ENCODE results near the gene PNLIPRP3. TPM values are rescaled to one million over a fixed set of nuclear protein-coding genes. Genes with fewer than 3 reads are reported as not detected.

PNLIPRP3 gene
- polyA plus RNA-seq, 5 donors, result not detected

- DNase-seq, result no peak
These were observed 23.2 kb downstream of the PNLIPRP3 start for GRCh38 chr10:116450861-116451260.

GRCh38 chr10:116451711-116452337 lies 24.2 kb downstream of the PNLIPRP3 start:
- DNase-seq, result no peak

- no peak for DNase-seq
These were observed 24.7 kb downstream of the PNLIPRP3 start for GRCh38 chr10:116452338-116452720.

- no peak for DNase-seq
These were observed 29.8 kb downstream of the PNLIPRP3 start for GRCh38 chr10:116457488-116457887.

GRCh38 chr10:116460219-116460618 lies 32.6 kb downstream of the PNLIPRP3 start:
- DNase-seq, result no peak

DNA sequence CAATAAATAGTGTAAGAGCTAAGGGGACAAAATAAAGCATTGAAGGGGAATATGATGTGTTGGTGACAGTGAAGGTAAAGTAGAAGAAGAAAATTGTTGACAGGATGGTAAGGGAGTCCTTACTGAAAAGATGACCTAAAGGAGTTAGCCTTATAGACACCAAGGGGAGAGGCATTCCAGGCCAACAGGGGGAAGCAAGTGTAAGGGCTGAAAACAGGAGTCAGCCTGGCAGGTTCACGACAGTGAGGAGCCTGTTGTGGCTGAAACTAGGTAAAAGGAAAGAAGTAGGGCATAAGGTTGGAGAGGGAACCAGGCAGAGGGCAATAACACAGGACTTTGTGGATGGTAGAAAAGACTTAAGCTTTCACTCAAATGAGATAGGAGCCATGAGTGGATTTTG lies 34.0 kb downstream of the PNLIPRP3 start:
- DNase-seq, result no peak

DNA sequence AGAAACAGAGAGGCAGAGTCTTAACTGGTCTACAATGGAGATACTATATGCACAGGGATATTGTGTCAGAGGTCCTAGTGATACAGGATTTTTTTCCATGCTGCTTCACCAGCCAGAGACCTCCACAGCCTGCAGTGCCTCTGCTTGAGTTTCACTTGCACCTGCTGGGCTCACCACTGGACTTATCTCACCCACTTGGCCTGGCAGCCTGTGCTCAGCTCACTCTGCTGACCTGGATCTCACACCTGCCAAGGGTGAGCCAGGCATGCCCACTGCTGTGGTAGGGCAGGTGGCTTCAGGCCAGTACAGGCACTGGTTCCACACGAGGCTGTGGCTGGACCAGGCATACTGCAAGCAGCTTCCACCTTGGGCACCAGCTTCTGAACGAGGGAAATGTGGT lies 36.6 kb downstream of the PNLIPRP3 start:
- no peak for DNase-seq

- DNase-seq, result no peak
These were observed 37.9 kb downstream of the PNLIPRP3 start for GRCh38 chr10:116465546-116465945.

DNA sequence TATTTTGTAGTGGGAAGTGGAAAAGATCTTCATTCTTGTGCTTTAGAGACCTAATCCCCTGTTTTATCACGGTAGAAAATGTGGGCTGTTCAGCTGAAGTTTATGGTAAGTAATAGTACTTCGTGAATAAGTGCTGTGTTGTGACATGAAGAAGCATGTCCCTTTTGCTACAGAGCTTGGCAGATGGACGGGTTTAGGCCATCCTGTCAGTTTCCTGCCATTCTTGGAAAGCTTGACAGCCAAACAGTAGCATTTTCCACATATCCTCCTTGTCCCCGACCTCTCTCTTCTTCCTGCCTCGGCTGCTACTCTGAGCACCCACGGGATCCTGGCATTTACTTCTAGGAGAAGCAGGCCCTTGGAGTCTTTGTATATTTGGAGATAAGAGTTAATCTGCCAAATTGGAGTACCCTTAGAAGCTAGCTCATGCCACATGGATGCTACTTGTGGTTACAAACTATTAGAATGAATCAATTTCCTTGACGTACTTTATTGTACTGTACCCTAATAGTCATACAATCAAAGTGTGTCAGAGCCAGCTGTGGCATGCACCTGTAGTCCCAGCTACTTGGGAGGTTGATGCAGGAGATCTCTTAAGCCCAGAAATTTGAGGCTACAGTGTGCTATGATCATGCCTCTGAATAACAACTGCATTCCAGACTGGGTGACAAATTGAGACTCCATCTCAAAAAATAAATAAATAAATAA lies 39.2 kb downstream of the PNLIPRP3 start:
- no peak for DNase-seq

- DNase-seq, result no peak
These were observed 41.8 kb downstream of the PNLIPRP3 start for GRCh38 chr10:116469437-116469836.

GRCh38 chr10:116470071-116470470 lies 42.4 kb downstream of the PNLIPRP3 start:
- no peak for DNase-seq

- no peak for DNase-seq
These were observed 43.2 kb downstream of the PNLIPRP3 start for GRCh38 chr10:116470768-116471415.

GRCh38 chr10:116472891-116473290 lies 45.2 kb downstream of the PNLIPRP3 start:
- no peak for DNase-seq

DNA sequence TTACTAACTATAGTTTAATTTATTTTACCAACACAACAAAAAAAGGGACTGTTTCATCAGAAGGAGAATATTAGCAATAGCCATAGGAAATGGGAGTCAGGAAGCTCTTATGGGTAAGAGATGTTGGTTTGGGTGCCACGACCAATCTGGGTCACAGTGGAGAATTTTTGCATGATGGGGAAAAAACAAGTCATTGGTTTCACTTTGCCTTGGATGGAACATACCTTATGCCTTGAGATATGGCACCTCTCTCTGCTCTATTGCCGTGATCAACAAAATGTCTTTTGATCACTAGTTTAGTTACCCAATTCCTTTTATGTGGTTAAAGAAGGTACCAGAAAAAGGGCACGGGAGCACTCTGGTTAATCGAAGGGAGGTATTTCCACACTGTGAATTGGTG lies 48.2 kb downstream of the PNLIPRP3 start:
- DNase-seq, result no peak

- DNase-seq, result no peak
These were observed 48.8 kb downstream of the PNLIPRP3 start for GRCh38 chr10:116476461-116476860.

DNA sequence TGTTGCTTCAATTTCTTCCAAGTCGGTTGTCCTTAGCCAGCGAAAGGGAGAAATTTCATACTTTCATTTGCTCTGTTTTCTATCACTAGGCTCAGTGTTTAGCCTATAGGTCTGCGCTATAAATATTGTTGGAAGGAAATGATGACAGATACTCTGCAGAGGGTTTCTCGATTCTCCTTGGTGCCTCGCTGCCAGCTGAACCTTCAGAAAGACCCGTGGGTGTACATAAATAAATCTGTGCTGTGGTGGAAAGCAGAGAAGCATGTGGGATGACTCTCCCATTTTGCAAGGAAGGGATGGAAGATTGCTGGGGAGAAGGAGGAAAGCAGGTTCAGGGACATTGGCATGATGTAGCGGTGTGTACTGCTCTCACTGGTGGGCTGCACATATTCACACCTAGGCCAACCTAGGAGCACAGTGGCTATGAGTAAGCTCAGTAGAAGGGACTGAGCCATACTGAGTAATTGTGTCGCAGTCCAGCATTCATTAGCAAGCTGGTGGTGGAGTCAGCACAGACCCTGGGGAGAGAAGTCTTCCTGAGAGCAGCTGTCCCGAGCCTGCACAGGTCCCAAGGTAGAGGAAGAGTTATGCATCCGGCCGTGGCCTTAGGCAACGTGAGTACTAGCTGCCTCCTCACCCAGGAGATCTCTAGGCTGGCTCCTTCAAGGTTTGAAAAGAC lies 50.5 kb downstream of the PNLIPRP3 start:
- DNase-seq, result no peak

- no peak for DNase-seq
These were observed 59.3 kb downstream of the PNLIPRP3 start for GRCh38 chr10:116486770-116487448.

GRCh38 chr10:116487522-116488430 lies 60.1 kb downstream of the PNLIPRP3 start:
- no peak for DNase-seq

DNA sequence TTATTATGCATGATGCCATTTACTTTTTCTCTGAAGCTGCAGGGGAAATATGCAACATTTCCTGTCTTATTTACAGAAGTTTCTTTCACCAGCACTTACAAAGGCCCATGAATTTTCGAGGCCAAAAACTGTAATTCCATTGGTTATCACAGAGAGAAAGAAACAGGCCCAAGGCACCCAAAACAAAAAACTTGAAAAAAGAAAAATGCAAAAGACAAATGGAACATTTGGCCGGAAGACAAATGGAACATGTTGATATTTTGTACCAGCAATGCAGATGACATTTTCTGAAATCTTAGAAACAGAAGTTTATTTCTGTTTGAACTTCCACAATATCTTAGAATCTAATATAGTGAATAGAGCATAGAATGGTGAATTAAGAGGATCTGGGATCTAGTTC lies 61.8 kb downstream of the PNLIPRP3 start:
- no peak for DNase-seq

- no peak for DNase-seq
These were observed 62.5 kb downstream of the PNLIPRP3 start for GRCh38 chr10:116490028-116490662.
